D721Med (cell line): ENCODE data around the gene MARCHF3.
"Not testable (repeated sequence)": the region's sequence is repeated elsewhere in the genome, so short reads cannot be mapped to it uniquely, and the experiment has no call there.

ENCODE experiments used
- DNase-seq: peaks from one replicate; pipeline ENCODE4 v3.0.0; 2011; ENCODE audit warnings: low spot score; ENCODE audit not compliant: insufficient read length
- FAIRE-seq: peaks from 2 replicates; lab custom pipeline; 2011; peaks lifted over from hg19 to GRCh38; lab: Jason Lieb, UNC
- CTCF ChIP-seq: IDR thresholded peaks from 2 replicates; pipeline ENCODE4 v1.5.1; 2012; ENCODE audit warnings: mild to moderate bottlenecking, control low read depth; ENCODE audit not compliant: insufficient read depth; ENCODE audit errors: missing control alignments

The MARCHF3 gene

GRCh38 chr5:127029581-127030258 lies 638 bp downstream of the MARCHF3 start:
- no peak for TF ChIP-seq CTCF
- no peak for DNase-seq
- no peak for FAIRE-seq

- FAIRE-seq: no peak
- no peak for TF ChIP-seq CTCF
- DNase-seq: no peak
These were observed 1.4 kb downstream of the MARCHF3 start for GRCh38 chr5:127028822-127029457.

GRCh38 chr5:127027539-127027938 lies 2.8 kb downstream of the MARCHF3 start:
- no peak for DNase-seq
- FAIRE-seq: no peak
- no peak for TF ChIP-seq CTCF

- TF ChIP-seq CTCF: no peak
- no peak for FAIRE-seq
These were observed 4.2 kb downstream of the MARCHF3 start for GRCh38 chr5:127026166-127026565.

GRCh38 chr5:127025467-127025866 lies 4.9 kb downstream of the MARCHF3 start:
- DNase-seq (no peak), FAIRE-seq (no peak)
- TF ChIP-seq CTCF: no peak

More at GRCh38 chr5:127026166-127026565, 4.2 kb downstream of the MARCHF3 start:
- DNase-seq: no peak

- no peak for TF ChIP-seq CTCF
- DNase-seq (no peak), FAIRE-seq (no peak)
These were observed 5.5 kb downstream of the MARCHF3 start for GRCh38 chr5:127024821-127025220.

- not testable (repeated sequence) for DNase-seq, FAIRE-seq
These were observed 6.7 kb downstream of the MARCHF3 start for GRCh38 chr5:127023552-127024191.
